ENCODE data around the gene LRP1.
A peak's percentile ranks its signal among the peaks of the same experiment; 100 is the strongest.

LRP1 gene

GRCh38 chr12:57210926-57211692 lies 82.8 kb downstream of the LRP1 start:
- DNase-seq (ENCODE audit: low read depth, low spot score) = no peak

DNA sequence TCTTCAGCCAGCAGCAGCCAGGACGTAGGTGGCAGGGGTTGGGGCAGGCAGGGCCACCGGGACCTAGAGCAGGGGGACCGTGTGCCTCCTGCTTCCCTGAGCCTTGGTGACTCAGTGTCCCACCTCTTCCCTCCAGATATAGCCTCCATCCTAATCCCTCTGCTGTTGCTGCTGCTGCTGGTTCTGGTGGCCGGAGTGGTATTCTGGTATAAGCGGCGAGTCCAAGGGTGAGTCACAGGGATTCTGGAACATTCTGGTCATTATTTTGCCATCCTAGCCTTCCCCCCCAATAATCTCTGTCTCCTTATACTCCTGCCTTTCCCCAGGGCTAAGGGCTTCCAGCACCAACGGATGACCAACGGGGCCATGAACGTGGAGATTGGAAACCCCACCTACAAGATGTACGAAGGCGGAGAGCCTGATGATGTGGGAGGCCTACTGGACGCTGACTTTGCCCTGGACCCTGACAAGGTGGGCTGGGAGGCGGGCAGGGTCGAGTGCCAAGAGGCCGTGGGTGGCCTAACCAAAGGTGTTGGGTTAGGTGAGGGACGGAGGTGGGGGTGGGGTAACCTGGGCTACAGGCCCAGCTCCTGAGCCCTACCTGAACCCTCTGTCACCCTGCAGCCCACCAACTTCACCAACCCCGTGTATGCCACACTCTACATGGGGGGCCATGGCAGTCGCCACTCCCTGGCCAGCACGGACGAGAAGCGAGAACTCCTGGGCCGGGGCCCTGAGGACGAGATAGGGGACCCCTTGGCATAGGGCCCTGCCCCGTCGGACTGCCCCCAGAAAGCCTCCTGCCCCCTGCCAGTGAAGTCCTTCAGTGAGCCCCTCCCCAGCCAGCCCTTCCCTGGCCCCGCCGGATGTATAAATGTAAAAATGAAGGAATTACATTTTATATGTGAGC lies 83.8 kb downstream of the LRP1 start:
- no peak for DNase-seq (ENCODE audit: low read depth, low spot score)

GRCh38 chr12:57212701-57213057 lies 84.4 kb downstream of the LRP1 start:
- no peak for DNase-seq (ENCODE audit: low read depth, low spot score)

DNA sequence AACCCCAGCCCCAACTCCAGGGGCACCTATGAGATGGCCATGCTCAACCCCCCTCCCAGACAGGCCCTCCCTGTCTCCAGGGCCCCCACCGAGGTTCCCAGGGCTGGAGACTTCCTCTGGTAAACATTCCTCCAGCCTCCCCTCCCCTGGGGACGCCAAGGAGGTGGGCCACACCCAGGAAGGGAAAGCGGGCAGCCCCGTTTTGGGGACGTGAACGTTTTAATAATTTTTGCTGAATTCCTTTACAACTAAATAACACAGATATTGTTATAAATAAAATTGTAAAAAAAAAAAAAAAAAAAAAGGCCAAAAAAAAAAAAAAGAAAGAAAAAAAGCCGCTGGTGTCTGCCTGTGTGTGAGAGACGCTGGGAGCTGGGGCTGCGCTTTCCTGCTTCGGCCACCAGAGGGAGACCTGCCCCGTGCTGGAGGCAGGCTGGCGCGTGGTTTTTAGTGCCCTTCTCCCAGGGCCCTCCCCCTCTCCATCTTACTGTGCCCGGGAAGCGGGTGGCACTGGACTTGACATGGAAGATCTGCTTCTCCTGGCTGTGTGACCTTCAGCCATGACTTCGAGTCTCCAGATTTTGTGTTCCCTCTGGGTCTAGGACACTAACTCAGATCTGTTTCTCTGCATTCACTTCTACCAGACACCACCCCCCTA lies 84.9 kb downstream of the LRP1 start:
- peak; percentile 67 for DNase-seq (ENCODE audit: low read depth, low spot score)

- no peak for DNase-seq (ENCODE audit: low read depth, low spot score)
Observed at GRCh38 chr12:57213763-57214397, 85.6 kb downstream of the LRP1 start.

GRCh38 chr12:57214398-57214781 lies 86.1 kb downstream of the LRP1 start:
- DNase-seq (ENCODE audit: low read depth, low spot score) = no peak

GRCh38 chr12:57215065-57215464 lies 86.8 kb downstream of the LRP1 start:
- no peak for DNase-seq (ENCODE audit: low read depth, low spot score)

DNA sequence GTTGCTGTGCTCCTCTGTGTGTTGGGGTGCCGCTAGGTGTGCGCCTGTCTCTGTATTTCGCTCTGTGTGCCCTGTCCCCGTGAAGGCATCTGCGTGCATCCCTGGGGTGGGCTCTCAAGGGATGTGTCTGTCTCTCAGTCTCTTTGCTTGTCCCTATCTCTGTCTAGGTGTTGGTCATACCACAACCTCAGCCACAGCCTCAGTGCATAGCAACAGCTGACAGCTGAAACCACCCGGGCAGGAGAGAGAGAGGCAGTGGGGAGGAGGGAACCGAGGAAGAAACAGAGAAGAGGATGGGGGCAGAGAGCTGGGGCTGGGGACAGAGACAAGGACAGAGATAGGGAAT lies 87.4 kb downstream of the LRP1 start:
- no peak for DNase-seq (ENCODE audit: low read depth, low spot score)

- no peak for DNase-seq (ENCODE audit: low read depth, low spot score)
Observed at GRCh38 chr12:57216014-57216911, 88.0 kb downstream of the LRP1 start, which contains the start of gene NXPH4. NXPH4 (plus strand) TSS chr12:57216794; CDS start chr12:57216970, 176 bp downstream.

DNA sequence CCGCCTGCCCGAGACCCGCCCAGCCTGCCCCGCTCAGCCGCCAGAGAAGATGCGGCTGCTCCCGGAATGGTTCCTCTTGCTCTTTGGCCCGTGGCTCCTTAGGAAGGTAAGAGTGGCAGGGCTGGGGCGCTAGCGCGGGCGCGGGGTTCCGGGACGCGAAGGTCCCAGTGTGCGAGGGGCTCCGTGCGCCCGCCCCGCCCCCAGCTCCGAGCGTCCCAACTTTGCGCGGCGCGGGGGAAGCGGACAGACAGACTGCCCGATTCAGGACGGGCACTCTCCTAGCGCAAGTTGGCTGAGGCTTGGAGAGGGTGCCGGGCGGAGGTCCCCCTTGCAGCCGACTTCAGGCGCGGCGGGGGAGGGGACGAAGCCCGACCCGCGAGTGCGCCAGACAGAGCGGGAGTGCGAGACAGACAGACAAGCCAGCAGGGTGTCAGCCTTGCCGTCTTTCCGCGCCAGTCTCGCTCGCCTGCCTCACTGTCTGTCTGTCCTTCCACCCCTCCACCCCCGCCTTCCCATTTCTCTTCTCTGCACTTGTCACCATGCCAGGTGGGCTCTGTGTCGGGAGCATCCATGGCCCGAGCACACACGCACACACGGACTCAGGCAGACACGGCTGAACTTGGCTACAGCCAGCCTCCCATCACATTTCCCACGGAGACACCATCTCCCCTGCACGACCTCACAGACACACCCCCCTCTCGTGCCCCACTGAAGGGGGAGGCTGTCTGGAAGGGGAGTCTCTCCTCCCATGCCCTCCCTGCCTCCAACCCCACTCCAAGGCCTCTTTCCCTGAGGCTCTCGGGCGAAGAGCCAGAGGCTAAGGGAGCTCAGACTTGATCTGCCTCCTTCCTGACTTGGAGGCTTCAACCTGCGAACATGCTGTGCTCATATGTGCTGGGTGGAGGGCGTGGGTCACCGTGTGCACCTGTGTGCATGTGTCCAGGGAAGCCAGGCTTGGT lies 88.9 kb downstream of the LRP1 start:
- no peak for DNase-seq (ENCODE audit: low read depth, low spot score)

DNA sequence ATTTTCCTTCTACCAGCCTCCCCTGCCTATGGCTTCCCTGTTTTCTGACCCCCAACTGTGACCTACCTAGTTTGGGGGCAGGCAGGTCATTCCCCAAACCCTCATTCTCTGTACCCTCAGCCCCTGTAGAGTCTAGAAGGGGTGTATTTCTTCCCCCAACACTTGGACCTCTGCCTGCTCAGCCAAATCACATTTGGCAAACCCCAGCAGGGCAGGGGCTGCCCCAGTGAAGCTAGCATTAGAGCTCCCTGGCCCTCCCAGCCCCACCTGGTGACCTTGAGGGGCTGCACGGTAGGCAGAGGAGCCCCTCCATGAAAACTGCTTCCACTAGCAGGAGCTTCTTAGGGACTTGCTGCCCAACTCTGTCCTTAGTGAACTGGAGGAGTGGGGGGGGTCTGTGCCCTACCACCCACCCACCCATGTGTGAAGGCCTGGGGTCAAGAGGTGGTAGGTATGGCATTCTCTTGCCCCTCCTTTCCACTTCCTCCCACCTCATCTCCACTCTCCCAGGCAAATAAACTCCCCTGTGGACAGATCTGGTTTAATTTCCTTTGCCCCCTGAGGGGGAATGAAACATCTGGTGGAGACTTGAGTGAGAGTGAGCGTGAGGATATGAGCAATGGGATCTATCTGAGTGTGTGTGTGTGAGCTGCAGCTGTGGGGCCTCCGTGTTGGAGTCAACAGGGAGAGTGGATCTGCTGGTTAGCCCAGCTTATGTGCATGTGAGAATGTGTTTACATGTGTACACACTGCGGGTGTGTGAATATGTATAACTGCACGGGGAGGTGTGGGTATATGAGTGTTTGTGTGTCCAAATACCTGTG lies 90.0 kb downstream of the LRP1 start:
- DNase-seq (ENCODE audit: low read depth, low spot score) = no peak

GRCh38 chr12:57219205-57219992 lies 91.1 kb downstream of the LRP1 start:
- DNase-seq (ENCODE audit: low read depth, low spot score) = no peak

GRCh38 chr12:57219993-57220754 lies 91.9 kb downstream of the LRP1 start:
- no peak for DNase-seq (ENCODE audit: low read depth, low spot score)

GRCh38 chr12:57220770-57221168 lies 92.5 kb downstream of the LRP1 start:
- no peak for DNase-seq (ENCODE audit: low read depth, low spot score)

DNA sequence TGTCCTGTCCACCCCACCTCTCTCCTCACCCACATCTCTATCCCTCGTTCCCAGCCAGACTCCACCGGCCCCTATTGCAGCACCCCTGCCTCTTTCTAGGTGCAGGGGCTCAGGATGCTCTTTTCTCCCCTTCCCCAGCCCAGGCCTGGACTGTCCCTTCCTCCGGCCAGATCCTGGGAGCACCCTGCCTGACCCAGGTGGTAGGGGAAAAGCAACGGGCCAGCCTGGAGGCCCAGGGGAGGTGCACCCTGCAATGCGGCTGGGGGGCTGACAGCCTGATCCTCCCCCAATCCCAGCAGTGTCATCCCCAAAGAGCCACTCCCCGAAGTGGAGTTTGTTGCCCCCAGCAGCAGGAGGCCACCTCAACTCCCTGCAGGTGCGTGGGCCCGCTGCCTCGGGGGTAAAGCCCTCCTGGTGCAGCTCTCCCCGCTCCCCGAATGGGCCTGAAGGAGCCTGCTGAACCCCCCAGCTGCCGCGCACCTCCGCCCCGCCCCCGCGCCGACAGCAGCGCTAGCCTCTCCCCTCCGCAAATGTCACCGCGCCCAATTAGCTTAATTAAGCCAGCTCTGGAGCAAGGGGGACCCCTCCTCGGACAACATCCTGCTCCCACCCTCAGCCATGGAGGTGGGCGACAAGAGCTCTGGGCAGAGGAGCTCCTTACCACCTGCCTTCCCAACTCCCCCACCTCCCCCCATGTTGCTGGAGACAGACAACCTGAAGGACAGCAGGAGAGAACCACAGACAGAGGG lies 93.1 kb downstream of the LRP1 start:
- no peak for DNase-seq (ENCODE audit: low read depth, low spot score)
